Skin epidermis (tissue), 12 donors: ENCODE measurements around the gene DYNLT1.
"Not testable (repeated sequence)": the region's sequence is repeated elsewhere in the genome, so short reads cannot be mapped to it uniquely, and the experiment has no call there.

Experiments used
- H3K27ac ChIP-seq, 21 experiments: fragments of 200-600 bp; sonication (generic) in 11 of 21; one replicate each; pipeline ENCODE4 v1.5.0; 2020; ENCODE audit warnings: mild to moderate bottlenecking in 3 of 21, inconsistent platforms in 2 of 21, moderate library complexity in 2 of 21
- H3K4me3 ChIP-seq, 7 experiments: fragments of 200-600 bp; sonication (generic) in 2 of 7; one replicate each; pipeline ENCODE4 v1.5.0; 2020; ENCODE audit warnings: inconsistent platforms in 2 of 7, mild to moderate bottlenecking in 2 of 7, moderate library complexity in 1 of 7

Gene DYNLT1

DNA sequence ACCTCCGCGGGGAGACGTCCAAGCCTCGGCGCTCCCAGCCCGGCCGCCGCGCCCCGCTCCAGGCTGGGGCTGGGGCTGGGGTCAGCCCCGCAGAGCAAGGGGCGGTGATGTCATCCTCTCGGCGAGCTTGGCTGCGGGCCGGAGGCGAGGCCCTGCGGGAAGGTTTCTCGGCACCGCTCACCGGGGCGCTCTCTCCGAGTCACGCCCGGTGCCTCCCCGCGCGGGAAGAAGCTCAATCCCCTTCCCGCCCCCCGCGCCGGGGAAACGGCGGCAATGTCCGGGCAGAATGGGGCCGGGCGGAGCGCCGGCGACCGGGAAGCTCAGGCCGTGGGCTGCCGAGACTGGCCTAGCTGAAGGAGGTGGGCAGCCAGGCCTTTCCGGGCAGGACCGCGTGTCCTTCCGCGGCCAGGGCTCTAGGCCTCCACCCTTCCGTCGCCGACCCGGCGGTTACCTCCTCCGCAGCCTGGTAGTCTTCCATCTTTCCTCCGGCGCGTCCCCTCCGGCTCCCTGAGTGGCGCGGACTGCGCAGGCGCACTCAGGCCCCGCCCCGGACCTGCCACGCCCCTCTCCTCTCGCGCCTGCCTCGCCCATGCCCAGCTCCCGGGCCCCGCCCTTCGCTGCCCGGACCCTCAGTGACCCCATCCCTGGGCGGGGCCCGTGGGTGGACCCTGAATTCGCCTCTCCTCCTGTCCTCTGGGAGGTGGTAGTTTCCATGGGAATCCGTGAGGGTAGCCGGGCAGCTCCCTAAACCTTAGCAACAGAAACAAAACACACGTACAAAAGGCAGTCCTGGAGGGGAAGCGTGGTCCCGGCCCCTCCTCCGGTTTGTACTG is at the start of gene DYNLT1:
Gene DYNLT1 (minus strand): TSS at position 513 of the 833 bp plus-strand sequence. CDS start 35 bp downstream, at position 478.
- H3K4me3 ChIP-seq = peak within 1 kb of the TSS; percentile 65 to 99 (median 85)
- peak within 1 kb of the TSS; percentile 82 to 99 (median 96) for H3K27ac ChIP-seq

DNA sequence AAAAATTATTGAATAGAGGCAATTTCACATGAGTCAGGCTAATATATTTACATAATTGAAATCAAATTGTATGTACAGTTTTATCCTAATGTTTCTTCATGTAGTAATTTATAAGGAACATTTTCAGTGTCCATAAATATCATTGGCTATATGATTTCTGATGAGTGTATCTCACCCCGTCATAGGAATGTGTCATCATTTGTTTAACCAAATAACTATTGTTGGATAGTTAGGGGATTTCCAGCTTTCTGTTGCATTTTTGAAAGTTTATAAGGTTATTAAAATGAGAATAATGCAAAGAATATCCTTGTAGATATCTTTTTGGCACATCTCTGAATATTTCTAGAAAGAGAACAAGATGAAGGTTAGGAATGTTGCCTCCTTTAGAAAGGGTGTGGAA is 44.3 kb upstream of the DYNLT1 start:
- H3K4me3 ChIP-seq = no peak overlapping the region
- no peak overlapping the region for H3K27ac ChIP-seq

GRCh38 chr6:158687506-158687905 is 43.0 kb upstream of the DYNLT1 start:
- Histone ChIP-seq H3K4me3 (no peak overlapping the region), H3K27ac (peak overlapping the region in 10 of 21 experiments; percentile 27 to 70 (median 40))

DNA sequence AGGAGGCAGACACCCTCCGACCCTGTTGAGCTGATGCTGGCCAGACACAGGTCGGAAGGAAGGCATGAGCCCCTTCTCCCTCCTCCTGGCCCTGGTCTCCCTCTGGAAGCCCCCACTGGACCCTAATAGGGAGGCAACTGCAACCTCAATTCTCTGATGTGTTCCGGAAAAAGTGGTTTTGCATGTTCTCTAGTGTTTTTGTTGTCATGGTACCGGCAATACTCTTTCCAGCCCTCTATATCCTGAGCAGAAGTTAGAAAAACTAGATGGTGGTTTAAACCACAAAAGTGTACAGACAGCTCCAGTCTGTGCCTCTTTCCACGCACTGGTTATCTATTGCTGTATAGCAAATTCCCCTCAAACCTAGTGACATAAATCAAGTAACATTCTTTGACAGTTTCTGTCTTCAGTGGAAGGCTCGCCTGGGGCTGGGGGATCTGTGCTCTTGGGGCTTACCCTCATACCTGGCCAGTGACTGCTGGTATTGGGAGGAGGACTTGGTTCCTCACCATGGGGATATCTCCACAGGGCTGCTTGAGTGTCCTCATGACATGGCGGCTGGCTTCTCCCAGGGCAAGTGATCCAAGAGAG is 42.3 kb upstream of the DYNLT1 start:
- H3K27ac ChIP-seq = peak overlapping the region in 12 of 21 experiments; percentile 26 to 70 (median 34)
- H3K4me3 ChIP-seq = no peak overlapping the region

GRCh38 chr6:158686311-158686710 is 41.8 kb upstream of the DYNLT1 start:
- peak overlapping the region in 7 of 21 experiments; percentile 26 to 70 (median 55) for H3K27ac ChIP-seq
- H3K4me3 ChIP-seq = no peak overlapping the region

- Histone ChIP-seq H3K4me3 (no peak overlapping the region), H3K27ac (no peak overlapping the region)
Observed at GRCh38 chr6:158684745-158685324, 40.3 kb upstream of the DYNLT1 start.

DNA sequence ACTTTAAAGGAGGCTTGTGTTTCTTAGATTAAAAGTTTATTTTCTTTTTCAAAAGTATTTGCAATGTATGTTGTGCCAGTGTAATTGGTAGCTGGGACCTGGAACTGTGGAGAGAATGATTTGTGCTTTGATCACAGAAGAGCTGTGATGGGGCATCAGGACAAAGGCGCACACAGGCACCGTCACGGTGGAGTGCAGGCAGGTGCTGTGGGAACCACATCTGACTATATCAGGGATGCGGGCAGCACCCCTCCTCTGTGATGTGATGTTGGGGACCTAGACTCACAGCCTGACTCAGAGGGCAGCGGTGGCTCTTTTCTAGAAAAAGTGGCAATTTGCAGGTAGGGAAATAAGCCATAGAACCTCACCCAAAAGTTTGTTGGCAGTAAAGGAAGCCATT is 39.8 kb upstream of the DYNLT1 start:
- no peak overlapping the region for H3K27ac ChIP-seq
- no peak overlapping the region for H3K4me3 ChIP-seq

GRCh38 chr6:158680481-158680880 is 35.9 kb upstream of the DYNLT1 start:
- Histone ChIP-seq H3K27ac (no peak overlapping the region), H3K4me3 (no peak overlapping the region)

GRCh38 chr6:158680015-158680414 is 35.5 kb upstream of the DYNLT1 start:
- H3K27ac ChIP-seq = no peak overlapping the region
- no peak overlapping the region for H3K4me3 ChIP-seq

- Histone ChIP-seq H3K27ac (no peak overlapping the region), H3K4me3 (no peak overlapping the region)
Observed at GRCh38 chr6:158677906-158678578, 33.5 kb upstream of the DYNLT1 start.

DNA sequence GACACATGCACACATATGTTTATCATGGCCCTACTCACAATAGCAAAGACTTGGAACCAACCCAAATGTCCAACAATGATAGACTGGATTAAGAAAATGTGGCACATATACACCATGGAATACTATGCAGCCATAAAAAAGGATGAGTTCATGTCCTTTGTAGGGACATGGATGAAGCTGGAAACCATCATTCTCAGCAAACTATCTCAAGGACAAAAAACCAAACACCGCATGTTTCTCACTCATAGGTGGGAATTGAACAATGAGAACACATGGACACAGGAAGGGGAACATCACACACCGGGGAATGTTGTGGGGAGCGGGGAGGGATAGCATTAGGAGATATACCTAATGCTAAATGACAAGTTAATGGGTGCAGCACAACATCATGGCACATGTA is 32.6 kb upstream of the DYNLT1 start:
- not testable (repeated sequence) for H3K4me3 ChIP-seq, H3K27ac ChIP-seq

- no peak overlapping the region for H3K4me3 ChIP-seq
- H3K27ac ChIP-seq = no peak overlapping the region
Observed at GRCh38 chr6:158674342-158675131, 30.0 kb upstream of the DYNLT1 start.

DNA sequence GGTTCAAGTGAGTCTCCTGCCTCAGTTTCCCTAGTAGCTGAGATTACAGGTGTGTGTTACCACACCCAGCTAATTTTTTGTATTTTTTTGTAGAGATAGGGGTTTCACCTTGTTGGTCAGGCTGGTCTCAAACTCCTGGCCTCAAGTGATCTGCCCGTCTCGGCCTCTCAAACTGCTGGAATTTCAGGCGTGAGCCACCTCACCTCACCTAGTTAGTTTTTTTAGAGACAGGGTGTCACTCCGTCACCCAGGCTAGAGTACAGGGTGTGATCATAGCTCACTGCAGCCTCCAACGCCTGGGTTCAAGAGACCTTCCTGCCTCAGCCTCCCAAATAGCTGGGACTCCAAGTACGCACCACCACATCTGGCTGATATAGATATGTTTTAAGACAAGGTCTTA is 28.2 kb upstream of the DYNLT1 start:
- H3K27ac ChIP-seq = no peak overlapping the region

GRCh38 chr6:158672119-158672518 is 27.6 kb upstream of the DYNLT1 start:
- H3K27ac ChIP-seq, H3K4me3 ChIP-seq: not testable (repeated sequence)

More for the DNA sequence above, 28.2 kb upstream of the DYNLT1 start:
- H3K4me3 ChIP-seq = no peak overlapping the region

DNA sequence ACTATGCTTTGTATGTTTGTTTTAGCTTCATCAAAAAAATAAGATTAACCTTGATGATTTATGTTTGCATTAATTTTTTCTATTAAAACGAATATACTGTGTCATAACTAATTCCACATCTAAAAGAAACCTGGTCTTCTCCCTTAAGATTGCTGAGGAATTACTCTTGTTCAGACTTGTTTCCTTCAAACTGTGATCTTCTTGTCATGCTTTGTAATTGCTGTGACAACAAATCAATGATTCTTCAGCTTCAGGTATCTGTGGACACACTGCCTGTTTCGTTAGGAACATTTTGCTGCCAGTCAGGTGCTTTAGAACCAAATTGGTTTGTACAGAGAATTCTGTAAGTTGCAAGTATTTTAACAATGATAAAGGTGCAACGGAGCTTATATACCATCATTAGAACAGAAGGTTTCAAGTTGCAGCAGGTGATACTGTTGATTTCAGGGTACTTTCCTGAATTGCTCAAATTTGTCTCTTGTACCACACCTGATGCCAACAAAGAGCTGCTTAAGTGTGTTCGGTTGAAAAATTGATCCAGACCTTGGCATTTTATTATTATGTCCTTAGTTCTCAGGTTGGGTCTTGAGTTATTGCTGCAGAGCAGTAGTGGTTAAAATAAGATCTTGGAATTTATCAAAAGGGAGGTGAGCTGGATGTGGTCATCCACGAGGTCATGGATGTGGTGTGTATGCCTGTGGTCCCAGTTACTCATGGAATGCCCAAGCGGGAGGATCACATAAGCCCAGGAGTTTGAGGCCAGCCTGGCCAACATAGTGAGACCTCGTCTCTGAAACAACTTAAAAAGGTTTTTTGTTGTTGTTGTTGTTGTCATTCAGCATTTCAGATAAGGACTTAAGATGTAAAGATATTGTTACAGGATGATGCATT is 24.8 kb upstream of the DYNLT1 start:
- H3K4me3 ChIP-seq = no peak overlapping the region
- H3K27ac ChIP-seq = peak overlapping the region in 2 of 21 experiments; percentile 52 to 53

- Histone ChIP-seq H3K4me3 (no peak overlapping the region), H3K27ac (peak overlapping the region in 3 of 21 experiments; percentile 31 to 53 (median 52))
Observed at GRCh38 chr6:158668707-158669103, 24.2 kb upstream of the DYNLT1 start.

GRCh38 chr6:158667360-158667981 is 22.9 kb upstream of the DYNLT1 start:
- Histone ChIP-seq H3K27ac (peak overlapping the region in 14 of 21 experiments; percentile 1 to 55 (median 25)), H3K4me3 (no peak overlapping the region)
